Osteocyte (in vitro differentiated cells): ENCODE measurements around the gene TBXA2R. TPM values are rescaled to one million over a fixed set of nuclear protein-coding genes. Genes with fewer than 3 reads are reported as not detected.

ENCODE experiments used
- DNase-seq: peaks from one replicate; pipeline ENCODE4 v3.0.0; 2021; ENCODE audit warnings: mixed read lengths; ENCODE audit not compliant: unreplicated experiment; ENCODE audit errors: extremely low spot score
- H3K27ac Mint-ChIP-seq: one replicate; pipeline ENCODE4 v1.8.0; 2021; ENCODE audit warnings: mild to moderate bottlenecking, mixed read lengths; ENCODE audit not compliant: unreplicated experiment
- H3K27me3 Mint-ChIP-seq: one replicate; pipeline ENCODE4 v1.8.0; 2021; ENCODE audit warnings: mixed read lengths; ENCODE audit not compliant: unreplicated experiment
- H3K36me3 Mint-ChIP-seq: one replicate; pipeline ENCODE4 v1.8.0; 2021; ENCODE audit warnings: mixed read lengths; ENCODE audit not compliant: unreplicated experiment
- H3K4me1 Mint-ChIP-seq: one replicate; pipeline ENCODE4 v1.8.0; 2021; ENCODE audit warnings: mixed read lengths; ENCODE audit not compliant: unreplicated experiment
- H3K4me3 Mint-ChIP-seq: one replicate; pipeline ENCODE4 v1.8.0; 2021; ENCODE audit warnings: mild to moderate bottlenecking, moderate library complexity, mixed read lengths; ENCODE audit not compliant: unreplicated experiment
- H3K9me3 Mint-ChIP-seq: one replicate; pipeline ENCODE4 v1.8.0; 2021; ENCODE audit warnings: mixed read lengths; ENCODE audit not compliant: unreplicated experiment
- CTCF ChIP-seq: fragments of 200-600 bp; sonication (generic); IDR thresholded peaks from 2 replicates; pipeline ENCODE4 v1.5.0; 2021; ENCODE audit warnings: antibody characterized with exemption, mild to moderate bottlenecking, moderate library complexity
- total RNA-seq: library from RNA; stranded (reverse); gene quantifications from 2 replicates; pipeline ENCODE4 v1.2.1, GENCODE V29; 2021

The TBXA2R gene
- total RNA-seq, 1 donor from 2014 or later, result 0.30 TPM

- Mint-ChIP-seq H3K4me1 (no peaks in the 10 kb centered on the region), H3K27me3 (no peaks in the 10 kb centered on the region), H3K9me3 (no peaks in the 10 kb centered on the region), H3K4me3 (no peak overlapping the region), H3K27ac (no peak overlapping the region), H3K36me3 (peaks cover 19% of the 10 kb centered on the region)
- no peak for TF ChIP-seq CTCF
- no peak for DNase-seq
Measured at GRCh38 chr19:3638208-3639193, 31.8 kb upstream of the TBXA2R start.

GRCh38 chr19:3637621-3638020 lies 30.9 kb upstream of the TBXA2R start:
- Mint-ChIP-seq H3K4me1 (no peaks in the 10 kb centered on the region), H3K36me3 (peaks cover 19% of the 10 kb centered on the region), H3K27ac (no peak overlapping the region), H3K9me3 (no peaks in the 10 kb centered on the region), H3K27me3 (no peaks in the 10 kb centered on the region), H3K4me3 (no peak overlapping the region)
- no peak for DNase-seq
- no peak for TF ChIP-seq CTCF

GRCh38 chr19:3636962-3637361 lies 30.3 kb upstream of the TBXA2R start:
- no peaks in the 10 kb centered on the region for H3K4me1 Mint-ChIP-seq
- H3K27me3 Mint-ChIP-seq, result no peaks in the 10 kb centered on the region
- no peak for DNase-seq

GRCh38 chr19:3636506-3636905 lies 29.8 kb upstream of the TBXA2R start:
- Mint-ChIP-seq H3K9me3 (no peaks in the 10 kb centered on the region), H3K4me1 (no peaks in the 10 kb centered on the region), H3K27me3 (no peaks in the 10 kb centered on the region), H3K27ac (no peak overlapping the region), H3K36me3 (peaks cover 12% of the 10 kb centered on the region), H3K4me3 (no peak overlapping the region)
- DNase-seq, result no peak
- TF ChIP-seq CTCF, result no peak

More at GRCh38 chr19:3636962-3637361, 30.3 kb upstream of the TBXA2R start:
- Mint-ChIP-seq H3K9me3 (no peaks in the 10 kb centered on the region), H3K36me3 (peaks cover 16% of the 10 kb centered on the region), H3K4me3 (no peak overlapping the region), H3K27ac (no peak overlapping the region)
- no peak for TF ChIP-seq CTCF

GRCh38 chr19:3634496-3635045 lies 27.9 kb upstream of the TBXA2R start:
- Mint-ChIP-seq H3K4me1 (no peaks in the 10 kb centered on the region), H3K27me3 (no peaks in the 10 kb centered on the region), H3K9me3 (no peaks in the 10 kb centered on the region), H3K36me3 (peaks cover 13% of the 10 kb centered on the region), H3K4me3 (no peak overlapping the region), H3K27ac (no peak overlapping the region)
- no peak for DNase-seq
- no peak for TF ChIP-seq CTCF
